Astrocyte (in vitro differentiated cells and primary cell): Measurements from ENCODE around the gene PRKAG2. TPM values are rescaled to one million over a fixed set of nuclear protein-coding genes. Genes with fewer than 3 reads are reported as not detected.

Source experiments
- DNase-seq: peaks from one replicate; pipeline ENCODE4 v3.0.0-alpha.2; 2010; ENCODE audit warnings: low read depth
- FAIRE-seq: peaks from 2 replicates; lab custom pipeline; 2011; peaks lifted over from hg19 to GRCh38; lab: Jason Lieb, UNC
- H2AFZ ChIP-seq: 2 replicates; pipeline ENCODE4 v1.6.0; 2012; ENCODE audit warnings: low read depth, low read length, inconsistent platforms
- H3K27ac ChIP-seq: 2 replicates; pipeline ENCODE4 v1.5.1; 2011; ENCODE audit warnings: low read depth, low read length, inconsistent platforms
- H3K27me3 ChIP-seq: 2 replicates; pipeline ENCODE4 v1.6.0; 2011; ENCODE audit warnings: low read length, inconsistent platforms; ENCODE audit not compliant: insufficient read depth
- H3K36me3 ChIP-seq: 2 replicates; pipeline ENCODE4 v1.5.1; 2011; ENCODE audit warnings: low read length, inconsistent platforms; ENCODE audit not compliant: insufficient read depth
- H3K4me1 ChIP-seq: 2 replicates; pipeline ENCODE4 v1.5.1; 2011; ENCODE audit warnings: low read length, inconsistent platforms; ENCODE audit not compliant: insufficient read depth
- H3K4me2 ChIP-seq: 2 replicates; pipeline ENCODE4 v1.6.0; 2012; ENCODE audit warnings: low read length, inconsistent platforms
- H3K4me3 ChIP-seq: 2 replicates; pipeline ENCODE4 v1.5.1; 2011; ENCODE audit warnings: low read depth, mild to moderate bottlenecking, low read length, inconsistent platforms; ENCODE audit not compliant: insufficient read depth
- H3K79me2 ChIP-seq: 2 replicates; pipeline ENCODE4 v1.6.0; 2012; ENCODE audit warnings: mild to moderate bottlenecking, low read length, inconsistent platforms; ENCODE audit not compliant: insufficient read depth
- H3K9ac ChIP-seq: 2 replicates; pipeline ENCODE4 v1.6.0; 2012; ENCODE audit warnings: mild to moderate bottlenecking, low read length, inconsistent platforms
- H3K9me3 ChIP-seq: 2 replicates; pipeline ENCODE4 v1.5.1; 2012; ENCODE audit warnings: low read depth, mild to moderate bottlenecking, low read length, inconsistent platforms; ENCODE audit not compliant: insufficient read depth
- H4K20me1 ChIP-seq: 2 replicates; pipeline ENCODE4 v1.6.0; 2012; ENCODE audit warnings: low read length, inconsistent platforms; ENCODE audit not compliant: insufficient read depth
- H3K27ac Mint-ChIP-seq: one replicate; pipeline ENCODE4 v1.8.0; 2021; ENCODE audit warnings: mild to moderate bottlenecking, mixed read lengths; ENCODE audit not compliant: unreplicated experiment
- H3K27me3 Mint-ChIP-seq: one replicate; pipeline ENCODE4 v1.8.0; 2021; ENCODE audit warnings: low read depth, mixed read lengths; ENCODE audit not compliant: unreplicated experiment
- H3K36me3 Mint-ChIP-seq: one replicate; pipeline ENCODE4 v1.8.0; 2021; ENCODE audit warnings: low read depth, mixed read lengths; ENCODE audit not compliant: unreplicated experiment
- H3K4me1 Mint-ChIP-seq: one replicate; pipeline ENCODE4 v1.8.0; 2021; ENCODE audit warnings: low read depth, mixed read lengths; ENCODE audit not compliant: unreplicated experiment
- H3K4me3 Mint-ChIP-seq: one replicate; pipeline ENCODE4 v1.8.0; 2021; ENCODE audit warnings: mild to moderate bottlenecking, moderate library complexity, mixed read lengths; ENCODE audit not compliant: unreplicated experiment
- H3K9me3 Mint-ChIP-seq: one replicate; pipeline ENCODE4 v1.8.0; 2021; ENCODE audit warnings: mild to moderate bottlenecking, mixed read lengths; ENCODE audit not compliant: unreplicated experiment
- EZH2 ChIP-seq: IDR thresholded peaks from 2 replicates; pipeline ENCODE4 v1.6.1; 2012; ENCODE audit warnings: mild to moderate bottlenecking, low read length, inconsistent platforms; ENCODE audit not compliant: insufficient read depth
- total RNA-seq: library from RNA; stranded (reverse); gene quantifications from 2 replicates; pipeline ENCODE4 v1.2.1, GENCODE V29; 2021
- TF ChIP-seq, protein P1 (sequence below): IDR thresholded peaks from 2 replicates; pipeline ENCODE4 v1.5.1; 2011; ENCODE audit warnings: low read depth, mild to moderate bottlenecking, inconsistent platforms, low read length, moderate library complexity; ENCODE audit not compliant: insufficient read depth

PRKAG2 gene
- total RNA-seq, 1 donor from 2014 or later = 40.7 TPM

DNA sequence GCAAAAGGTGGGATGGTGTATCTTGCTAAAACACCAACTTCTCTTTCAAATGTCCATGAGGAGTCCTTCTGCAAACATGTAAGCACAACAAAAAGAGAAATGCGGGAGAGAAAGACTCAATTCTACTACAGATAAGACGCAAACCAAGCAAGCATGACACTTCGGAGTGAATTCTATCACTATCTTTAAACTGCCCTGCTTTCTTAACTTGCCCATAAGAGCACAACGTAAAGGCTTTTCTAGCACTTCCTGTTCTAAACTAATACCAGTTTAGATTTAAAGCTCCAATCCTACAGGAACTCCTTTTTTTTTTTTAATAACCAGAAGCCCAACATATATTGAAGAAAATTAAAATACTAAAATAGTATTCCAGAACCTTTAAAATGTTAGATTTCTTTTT, 365.6 kb downstream of the PRKAG2 start:
- FAIRE-seq (no peak), DNase-seq (no peak)
- Mint-ChIP-seq H3K36me3 (peaks cover 6% of the 10 kb centered on the region), H3K4me1 (peaks cover 23% of the 10 kb centered on the region), H3K27me3 (no peaks in the 10 kb centered on the region), H3K27ac (no peak overlapping the region), H3K9me3 (peaks cover 2% of the 10 kb centered on the region), H3K4me3 (peak overlapping the region; percentile 47)
- no peaks in the 10 kb centered on the region for H3K27me3 ChIP-seq
- H3K36me3 ChIP-seq = no peaks in the 10 kb centered on the region
- peaks cover 100% of the 10 kb centered on the region for H3K79me2 ChIP-seq
- H4K20me1 ChIP-seq = peaks cover 98% of the 10 kb centered on the region
- no peak overlapping the region for H3K9ac ChIP-seq
- TF ChIP-seq EZH2 = no peak
- TF ChIP-seq, protein P1, sequence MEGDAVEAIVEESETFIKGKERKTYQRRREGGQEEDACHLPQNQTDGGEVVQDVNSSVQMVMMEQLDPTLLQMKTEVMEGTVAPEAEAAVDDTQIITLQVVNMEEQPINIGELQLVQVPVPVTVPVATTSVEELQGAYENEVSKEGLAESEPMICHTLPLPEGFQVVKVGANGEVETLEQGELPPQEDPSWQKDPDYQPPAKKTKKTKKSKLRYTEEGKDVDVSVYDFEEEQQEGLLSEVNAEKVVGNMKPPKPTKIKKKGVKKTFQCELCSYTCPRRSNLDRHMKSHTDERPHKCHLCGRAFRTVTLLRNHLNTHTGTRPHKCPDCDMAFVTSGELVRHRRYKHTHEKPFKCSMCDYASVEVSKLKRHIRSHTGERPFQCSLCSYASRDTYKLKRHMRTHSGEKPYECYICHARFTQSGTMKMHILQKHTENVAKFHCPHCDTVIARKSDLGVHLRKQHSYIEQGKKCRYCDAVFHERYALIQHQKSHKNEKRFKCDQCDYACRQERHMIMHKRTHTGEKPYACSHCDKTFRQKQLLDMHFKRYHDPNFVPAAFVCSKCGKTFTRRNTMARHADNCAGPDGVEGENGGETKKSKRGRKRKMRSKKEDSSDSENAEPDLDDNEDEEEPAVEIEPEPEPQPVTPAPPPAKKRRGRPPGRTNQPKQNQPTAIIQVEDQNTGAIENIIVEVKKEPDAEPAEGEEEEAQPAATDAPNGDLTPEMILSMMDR = no peak
- peaks cover 3% of the 10 kb centered on the region for H3K4me1 ChIP-seq
- no peak overlapping the region for H3K27ac ChIP-seq
- no peaks in the 10 kb centered on the region for H3K9me3 ChIP-seq
- no peak overlapping the region for H3K4me2 ChIP-seq
- H3K4me3 ChIP-seq = no peak overlapping the region
- no peak overlapping the region for H2AFZ ChIP-seq

DNA sequence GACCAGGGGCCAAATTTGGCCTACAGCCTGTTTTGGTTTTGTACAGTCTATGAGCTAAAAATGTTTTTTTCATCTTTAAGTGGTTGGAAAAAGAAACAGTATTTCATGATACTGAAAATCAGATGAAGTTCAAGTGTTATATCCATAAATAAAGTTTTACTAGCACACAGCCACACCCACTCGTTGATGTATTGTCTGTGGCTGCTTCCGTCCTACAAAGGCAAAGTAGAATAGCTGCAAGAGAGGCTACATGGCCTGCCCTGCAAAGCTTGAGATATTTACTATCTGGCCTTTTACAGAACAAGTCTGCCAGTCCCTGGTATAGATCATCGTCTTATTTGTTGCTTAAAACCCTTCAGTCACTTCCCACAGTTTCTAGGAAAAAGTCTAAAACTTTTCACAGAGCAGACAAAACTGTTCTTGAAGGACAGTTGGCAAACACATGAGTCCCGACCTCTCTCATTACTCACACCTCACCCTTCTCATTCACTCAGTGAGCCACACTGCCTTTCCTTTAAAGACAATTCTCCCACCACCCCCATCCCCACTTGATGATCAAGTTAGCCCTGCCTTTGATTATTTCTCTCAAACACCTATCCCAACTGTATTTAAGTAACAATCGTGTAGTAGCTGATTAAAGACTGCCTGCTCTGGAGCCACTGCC, 367.1 kb downstream of the PRKAG2 start:
- no peak overlapping the region for H3K27ac ChIP-seq
- H3K9ac ChIP-seq = no peak overlapping the region
- H3K79me2 ChIP-seq = peaks cover 100% of the 10 kb centered on the region
- H3K4me1 ChIP-seq = peaks cover 3% of the 10 kb centered on the region
- no peak overlapping the region for H2AFZ ChIP-seq
- peaks cover 98% of the 10 kb centered on the region for H4K20me1 ChIP-seq
- H3K4me3 ChIP-seq = no peak overlapping the region
- Mint-ChIP-seq H3K9me3 (peaks cover 2% of the 10 kb centered on the region), H3K27me3 (no peaks in the 10 kb centered on the region), H3K27ac (no peak overlapping the region), H3K36me3 (peaks cover 6% of the 10 kb centered on the region), H3K4me1 (peaks cover 27% of the 10 kb centered on the region), H3K4me3 (peak overlapping the region; percentile 61)
- H3K9me3 ChIP-seq = no peaks in the 10 kb centered on the region
- H3K27me3 ChIP-seq = no peaks in the 10 kb centered on the region
- no peaks in the 10 kb centered on the region for H3K36me3 ChIP-seq
- FAIRE-seq (no peak), DNase-seq (no peak)
- H3K4me2 ChIP-seq = no peak overlapping the region
- TF ChIP-seq, protein P1 = no peak
- no peak for TF ChIP-seq EZH2

DNA sequence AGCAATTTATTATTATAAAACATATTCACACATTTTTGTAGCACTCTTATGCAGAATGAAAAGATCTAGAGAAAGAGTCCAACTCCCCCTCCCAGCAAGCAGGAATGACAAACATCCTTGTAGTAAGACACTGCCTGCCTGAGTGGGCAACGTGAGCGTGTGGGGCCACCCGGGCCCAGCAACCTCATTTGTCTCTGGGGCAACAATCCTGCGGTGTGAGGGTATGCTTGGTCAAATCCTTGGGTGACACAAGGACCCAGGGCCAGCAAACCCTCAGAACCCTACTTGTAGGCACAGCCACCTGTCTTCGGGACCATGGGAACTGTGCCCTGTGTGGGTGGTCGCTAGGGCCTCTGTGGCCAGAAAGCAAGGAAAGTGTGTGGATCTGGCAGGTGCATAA, 367.9 kb downstream of the PRKAG2 start:
- peaks cover 98% of the 10 kb centered on the region for H4K20me1 ChIP-seq
- Mint-ChIP-seq H3K36me3 (peaks cover 6% of the 10 kb centered on the region), H3K9me3 (peaks cover 2% of the 10 kb centered on the region), H3K27ac (no peak overlapping the region), H3K4me1 (peaks cover 28% of the 10 kb centered on the region), H3K27me3 (no peaks in the 10 kb centered on the region), H3K4me3 (no peak overlapping the region)
- H3K4me3 ChIP-seq = no peak overlapping the region
- no peak overlapping the region for H2AFZ ChIP-seq
- no peaks in the 10 kb centered on the region for H3K36me3 ChIP-seq
- no peaks in the 10 kb centered on the region for H3K9me3 ChIP-seq
- no peak overlapping the region for H3K27ac ChIP-seq
- no peak for TF ChIP-seq EZH2
- TF ChIP-seq, protein P1 = no peak
- FAIRE-seq = no peak
- H3K4me1 ChIP-seq = peaks cover 8% of the 10 kb centered on the region
- H3K79me2 ChIP-seq = peaks cover 100% of the 10 kb centered on the region
- no peak overlapping the region for H3K9ac ChIP-seq
- no peak overlapping the region for H3K4me2 ChIP-seq
- no peak for DNase-seq
- no peaks in the 10 kb centered on the region for H3K27me3 ChIP-seq
